T follicular helper cell (primary cell): ENCODE measurements around the gene NT5DC1.
"Not testable (repeated sequence)": the region's sequence is repeated elsewhere in the genome, so short reads cannot be mapped to it uniquely, and the experiment has no call there.

Experiments
- DNase-seq: peaks from one replicate; pipeline ENCODE4 v3.0.0-alpha.2; 2020; ENCODE audit warnings: low read depth

NT5DC1 gene

GRCh38 chr6:116278854-116279231 lies 178.2 kb downstream of the NT5DC1 start:
- DNase-seq = peak; percentile 12

- peak; percentile 95 for DNase-seq
These were observed 178.8 kb downstream of the NT5DC1 start, which contains the start of gene TSPYL1 for GRCh38 chr6:116279232-116280160. Gene TSPYL1 (minus strand): TSS chr6:116279930. CDS start chr6:116279830, 100 bp downstream.

GRCh38 chr6:116280161-116280932 lies 179.7 kb downstream of the NT5DC1 start:
- no peak for DNase-seq

- no peak for DNase-seq
These were observed 180.3 kb downstream of the NT5DC1 start for GRCh38 chr6:116280933-116281316.

- DNase-seq = no peak
These were observed 182.0 kb downstream of the NT5DC1 start for GRCh38 chr6:116282698-116283097.

- no peak for DNase-seq
These were observed 182.5 kb downstream of the NT5DC1 start for GRCh38 chr6:116283191-116283590.

GRCh38 chr6:116284984-116285383 lies 184.3 kb downstream of the NT5DC1 start:
- DNase-seq = not testable (repeated sequence)

- no peak for DNase-seq
These were observed 186.2 kb downstream of the NT5DC1 start for GRCh38 chr6:116286773-116287358.

GRCh38 chr6:116287689-116288282 lies 187.1 kb downstream of the NT5DC1 start:
- no peak for DNase-seq

GRCh38 chr6:116289876-116290275 lies 189.2 kb downstream of the NT5DC1 start:
- no peak for DNase-seq

GRCh38 chr6:116290799-116291198 lies 190.1 kb downstream of the NT5DC1 start:
- DNase-seq = no peak

- DNase-seq = no peak
These were observed 191.2 kb downstream of the NT5DC1 start for GRCh38 chr6:116291701-116292396.

- DNase-seq = no peak
These were observed 191.9 kb downstream of the NT5DC1 start for GRCh38 chr6:116292553-116292952.

- DNase-seq = no peak
These were observed 197.6 kb downstream of the NT5DC1 start for GRCh38 chr6:116298273-116298672.

- no peak for DNase-seq
These were observed 198.3 kb downstream of the NT5DC1 start for GRCh38 chr6:116298973-116299372.
